NT2/D1 (cell line): Measurements from ENCODE around the gene DACH1.

Source experiments
- YY1 ChIP-seq: IDR thresholded peaks from 2 replicates; pipeline ENCODE4 v1.6.1; 2011; ENCODE audit not compliant: insufficient read length, insufficient read depth
- ZNF274 ChIP-seq: IDR thresholded peaks from 2 replicates; pipeline ENCODE4 v1.6.1; 2011; ENCODE audit warnings: mild to moderate bottlenecking, low read depth, low read length

GRCh38 chr13:71773531-71773930, 93.5 kb downstream of the DACH1 start:
- TF ChIP-seq YY1: no peak
- TF ChIP-seq ZNF274: no peak
